GM12801 (cell line): Measurements from ENCODE around the gene TIMELESS.

Experiments
- TF ChIP-seq, protein P1 (sequence below): IDR thresholded peaks from one replicate; pipeline ENCODE4 v1.5.1; 2011; ENCODE audit warnings: control low read depth; ENCODE audit not compliant: insufficient read length; ENCODE audit errors: extremely low read depth

The TIMELESS gene

DNA sequence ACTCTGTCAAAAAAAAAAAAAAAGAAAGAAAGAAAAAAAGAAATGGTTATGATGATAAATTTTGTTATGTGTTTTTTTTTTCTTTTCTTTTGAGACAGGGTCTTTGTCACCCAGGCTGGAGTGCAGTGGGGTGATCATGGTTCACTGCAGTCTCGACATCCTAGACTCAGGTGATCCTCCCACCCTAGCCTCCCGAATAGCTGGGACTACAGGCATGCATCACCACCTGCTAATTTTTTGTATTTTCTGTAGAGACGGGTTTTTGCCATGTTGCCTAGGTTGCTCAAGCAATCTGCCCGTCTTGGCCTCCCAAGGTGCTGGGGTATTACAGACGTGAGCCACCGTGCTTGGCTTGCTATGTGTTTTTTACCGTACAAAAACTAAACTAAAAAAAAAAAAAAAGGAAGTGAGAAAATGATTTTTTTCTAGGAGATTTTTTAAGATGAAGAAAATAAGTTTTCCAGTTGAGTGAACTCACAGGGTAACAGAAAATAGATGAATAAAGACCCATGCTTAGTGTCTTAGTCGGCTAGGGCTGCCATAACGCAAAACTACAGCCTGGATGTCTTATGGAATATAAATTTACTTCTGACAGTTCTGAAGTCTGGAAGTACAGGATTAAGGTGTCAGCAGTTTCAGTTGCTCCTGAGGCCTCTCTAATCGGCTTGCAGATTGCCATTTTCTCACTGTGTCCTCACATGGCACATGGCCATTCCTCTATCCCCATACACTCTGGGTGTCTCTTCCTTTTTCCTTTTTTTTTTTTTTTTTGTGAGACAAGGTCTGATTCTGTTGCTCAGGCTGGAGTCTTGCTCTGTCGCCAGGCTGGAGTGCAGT is 73.4 kb downstream of the TIMELESS start:
- TF ChIP-seq, protein P1, sequence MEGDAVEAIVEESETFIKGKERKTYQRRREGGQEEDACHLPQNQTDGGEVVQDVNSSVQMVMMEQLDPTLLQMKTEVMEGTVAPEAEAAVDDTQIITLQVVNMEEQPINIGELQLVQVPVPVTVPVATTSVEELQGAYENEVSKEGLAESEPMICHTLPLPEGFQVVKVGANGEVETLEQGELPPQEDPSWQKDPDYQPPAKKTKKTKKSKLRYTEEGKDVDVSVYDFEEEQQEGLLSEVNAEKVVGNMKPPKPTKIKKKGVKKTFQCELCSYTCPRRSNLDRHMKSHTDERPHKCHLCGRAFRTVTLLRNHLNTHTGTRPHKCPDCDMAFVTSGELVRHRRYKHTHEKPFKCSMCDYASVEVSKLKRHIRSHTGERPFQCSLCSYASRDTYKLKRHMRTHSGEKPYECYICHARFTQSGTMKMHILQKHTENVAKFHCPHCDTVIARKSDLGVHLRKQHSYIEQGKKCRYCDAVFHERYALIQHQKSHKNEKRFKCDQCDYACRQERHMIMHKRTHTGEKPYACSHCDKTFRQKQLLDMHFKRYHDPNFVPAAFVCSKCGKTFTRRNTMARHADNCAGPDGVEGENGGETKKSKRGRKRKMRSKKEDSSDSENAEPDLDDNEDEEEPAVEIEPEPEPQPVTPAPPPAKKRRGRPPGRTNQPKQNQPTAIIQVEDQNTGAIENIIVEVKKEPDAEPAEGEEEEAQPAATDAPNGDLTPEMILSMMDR = no peak

DNA sequence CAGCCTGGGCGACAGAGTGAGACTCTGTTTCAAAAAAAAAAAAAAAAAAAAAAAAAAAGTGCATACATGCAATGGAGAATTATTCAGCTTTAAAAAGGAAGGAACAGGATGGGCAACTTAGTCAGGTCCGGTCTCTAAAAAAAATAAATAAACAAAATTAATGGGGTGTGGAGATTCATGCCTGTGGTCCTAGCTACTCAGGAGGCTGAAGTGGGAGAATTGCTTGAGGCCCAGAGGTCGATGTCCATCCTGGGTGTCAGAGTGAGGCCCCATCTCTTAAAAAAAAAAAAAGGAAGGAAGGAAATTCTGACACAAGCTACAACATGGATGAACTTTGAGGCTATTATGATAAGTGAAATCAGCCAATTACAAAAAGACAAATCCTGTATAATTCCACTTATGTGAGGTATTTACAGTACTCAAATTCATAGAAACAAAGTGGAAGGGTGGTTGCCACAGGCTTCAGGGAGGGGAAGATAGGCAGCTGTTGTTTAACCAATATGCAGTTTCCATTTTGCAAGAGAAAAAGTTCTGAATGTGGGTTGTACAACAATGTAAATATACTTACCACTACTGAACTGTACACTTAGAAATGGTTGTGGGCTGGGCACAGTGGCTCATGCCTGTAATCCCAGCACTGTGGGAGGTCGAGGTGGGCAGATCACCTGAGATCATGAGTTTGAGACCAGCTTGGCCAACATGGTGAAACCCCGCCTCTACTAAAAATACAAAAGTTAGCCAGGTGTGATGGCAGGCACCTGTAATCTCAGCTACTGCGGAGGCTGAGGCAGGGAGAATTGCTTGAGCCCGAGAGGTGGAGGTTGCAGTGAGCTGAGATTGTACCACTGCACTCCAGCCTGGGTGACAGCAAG is 74.3 kb downstream of the TIMELESS start:
- TF ChIP-seq, protein P1 = no peak

DNA sequence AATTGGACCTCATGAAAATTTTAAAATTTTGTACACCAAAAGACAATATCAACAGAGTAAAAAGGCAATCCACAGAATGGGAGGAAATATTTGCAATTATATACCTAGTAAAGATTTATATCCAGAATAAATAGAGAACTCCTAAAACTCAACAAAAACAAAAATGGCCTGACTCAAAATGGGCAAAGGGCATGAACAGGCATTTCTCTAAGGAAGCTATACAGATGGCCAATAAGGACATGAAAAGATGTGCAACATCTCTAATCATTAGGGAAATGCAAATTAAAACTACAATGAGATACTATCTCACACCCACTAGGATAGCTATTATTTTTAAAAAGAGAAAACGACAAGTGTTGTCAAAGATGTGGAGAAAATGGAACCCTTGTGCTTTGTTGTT is 75.7 kb downstream of the TIMELESS start:
- TF ChIP-seq, protein P1 = no peak

DNA sequence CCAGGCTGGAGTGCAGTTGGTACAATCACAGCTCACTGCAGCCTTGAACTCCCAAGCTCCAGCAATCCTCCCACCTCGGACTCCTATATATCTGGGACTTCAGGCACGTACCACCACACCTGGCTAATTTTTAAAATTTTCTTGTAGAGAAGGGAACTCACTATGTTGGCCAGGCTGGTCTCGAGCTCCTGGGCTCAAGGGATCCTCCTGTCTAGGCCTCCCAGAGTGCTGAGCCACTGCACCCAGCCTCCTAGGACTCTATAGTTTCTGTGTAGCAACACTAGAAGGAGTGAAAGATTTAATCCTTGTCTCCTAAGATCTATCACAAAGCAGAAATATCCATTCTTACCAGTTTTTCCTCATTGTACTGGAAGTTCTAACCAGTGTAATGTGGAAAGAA is 82.3 kb downstream of the TIMELESS start:
- TF ChIP-seq, protein P1 = no peak
